Neuronal stem cell (in vitro differentiated cells): Measurements from ENCODE around the gene CLEC16A.

Experiments
- DNase-seq: peaks from one replicate; pipeline ENCODE4 v3.0.0-alpha.2; 2013; ENCODE audit warnings: low spot score
- H2AFZ ChIP-seq: one replicate; pipeline ENCODE4 v1.6.1; 2013; ENCODE audit warnings: mild to moderate bottlenecking, low read length, inconsistent platforms
- H2AK5ac ChIP-seq: 2 replicates; pipeline ENCODE4 v1.6.1; 2013; ENCODE audit warnings: low read depth, mild to moderate bottlenecking, inconsistent platforms, low read length, moderate library complexity, mixed read lengths
- H2BK120ac ChIP-seq: 2 replicates; pipeline ENCODE4 v1.6.1; 2013; ENCODE audit warnings: low read depth, mild to moderate bottlenecking, inconsistent platforms, low read length, moderate library complexity, mixed read lengths
- H2BK12ac ChIP-seq: one replicate; pipeline ENCODE4 v1.6.1; 2013; ENCODE audit warnings: low read length, inconsistent platforms
- H2BK15ac ChIP-seq: 2 replicates; pipeline ENCODE4 v1.6.1; 2013; ENCODE audit warnings: mild to moderate bottlenecking, low read length, inconsistent platforms, mixed read lengths
- H2BK5ac ChIP-seq: one replicate; pipeline ENCODE4 v1.6.1; 2013; ENCODE audit warnings: inconsistent platforms, mild to moderate bottlenecking, low read length, moderate library complexity
- H3K14ac ChIP-seq: one replicate; pipeline ENCODE4 v1.6.1; 2013; ENCODE audit warnings: low read length, inconsistent platforms
- H3K18ac ChIP-seq: 2 replicates; pipeline ENCODE4 v1.6.1; 2013; ENCODE audit warnings: low read length, inconsistent platforms
- H3K23ac ChIP-seq: 2 replicates; pipeline ENCODE4 v1.6.1; 2013; ENCODE audit warnings: low read depth, mild to moderate bottlenecking, mixed read lengths, low read length, inconsistent platforms; ENCODE audit not compliant: poor library complexity
- H3K27ac ChIP-seq: replicated peaks from 3 replicates; pipeline ENCODE4 v1.5.1; 2013; ENCODE audit warnings: low read length, inconsistent platforms
- H3K27me3 ChIP-seq, 3 experiments: 2 replicates each; pipeline ENCODE4 v1.6.1; 2013; ENCODE audit warnings: low read length in 3 of 3, mild to moderate bottlenecking in 2 of 3, inconsistent platforms in 1 of 3, low read depth in 1 of 3, mixed read lengths in 1 of 3, moderate library complexity in 1 of 3; ENCODE audit not compliant: control insufficient read depth in 3 of 3, insufficient read depth in 3 of 3
- H3K36me3 ChIP-seq, 2 donors: replicated peaks in 1 of 2; 2 replicates each; pipeline ENCODE4 v1.6.1; 2013; ENCODE audit warnings: low read length in 2 of 2; ENCODE audit not compliant: control insufficient read depth in 2 of 2, insufficient read depth in 2 of 2
- H3K4ac ChIP-seq: 2 replicates; pipeline ENCODE4 v1.6.1; 2013; ENCODE audit warnings: inconsistent platforms, mild to moderate bottlenecking, low read length, moderate library complexity
- H3K4me1 ChIP-seq, 2 donors: 1 replicate in 1 of 2; 2 replicates in 1 of 2; pipeline ENCODE4 v1.6.1; 2013; ENCODE audit warnings: low read length in 2 of 2, low read depth in 1 of 2; ENCODE audit not compliant: control insufficient read depth in 2 of 2, insufficient read depth in 1 of 2
- H3K4me2 ChIP-seq: one replicate; pipeline ENCODE4 v1.6.1; 2013; ENCODE audit warnings: mild to moderate bottlenecking, low read length, inconsistent platforms; ENCODE audit not compliant: insufficient read depth, poor library complexity, severe bottlenecking
- H3K4me3 ChIP-seq, 2 donors: 2 replicates each; pipeline ENCODE4 v1.5.1; 2013; ENCODE audit warnings: low read length in 2 of 2, mild to moderate bottlenecking in 2 of 2, inconsistent platforms in 1 of 2, moderate library complexity in 1 of 2
- H3K79me1 ChIP-seq: one replicate; pipeline ENCODE4 v1.6.1; 2013; ENCODE audit warnings: low read depth, mild to moderate bottlenecking, inconsistent platforms, low read length, moderate library complexity
- H3K9ac ChIP-seq: one replicate; pipeline ENCODE4 v1.6.1; 2013; ENCODE audit warnings: mild to moderate bottlenecking, low read depth, low read length, inconsistent platforms; ENCODE audit not compliant: poor library complexity
- H3K9me3 ChIP-seq, 2 donors: replicated peaks in 1 of 2; 2 replicates each; pipeline versions ENCODE3 to v1.6.1; 2013; ENCODE audit warnings: low read length in 2 of 2, mild to moderate bottlenecking in 2 of 2, inconsistent platforms in 1 of 2, low read depth in 1 of 2, mixed read lengths in 1 of 2, moderate library complexity in 1 of 2; ENCODE audit not compliant: control insufficient read depth in 2 of 2, insufficient read depth in 1 of 2
- H4K8ac ChIP-seq: one replicate; pipeline ENCODE4 v1.6.1; 2013; ENCODE audit warnings: low read depth, mild to moderate bottlenecking, inconsistent platforms, low read length, moderate library complexity
- H4K91ac ChIP-seq: one replicate; pipeline ENCODE4 v1.6.1; 2013; ENCODE audit warnings: low read length, low read depth, mild to moderate bottlenecking, inconsistent platforms; ENCODE audit not compliant: poor library complexity
- WGBS, 2 donors: extraction: QIAGEN DNeasy Blood & Tissue Kit; methylation state at CpG; one replicate each; pipeline ENCODE4 v1.1.7; 2013; ENCODE audit warnings: missing lambda C conversion rate in 2 of 2, mixed read lengths in 1 of 2; ENCODE audit not compliant: insufficient read length in 2 of 2, insufficient replicate concordance in 1 of 2; ENCODE audit errors: extremely low coverage in 2 of 2; 5-methylcytosine and 5-hydroxymethylcytosine counted together

CLEC16A gene

GRCh38 chr16:11104168-11105037 is 160.0 kb downstream of the CLEC16A start:
- Histone ChIP-seq H3K23ac (no peak overlapping the region), H3K27ac (no peak overlapping the region), H2BK15ac (no peak overlapping the region), H3K9ac (no peak overlapping the region), H3K79me1 (no peaks in the 10 kb centered on the region), H2AK5ac (no peak overlapping the region), H2BK5ac (no peak overlapping the region), H4K91ac (no peak overlapping the region), H3K4ac (no peak overlapping the region), H3K14ac (no peak overlapping the region), H3K36me3 (no peaks in the 10 kb centered on the region), H2BK12ac (no peak overlapping the region), H4K8ac (no peak overlapping the region), H3K4me1 (peaks cover 3 to 16% of the 10 kb centered on the region in 2 donors), H3K4me3 (no peak overlapping the region), H2BK120ac (no peak overlapping the region), H3K4me2 (no peak overlapping the region), H3K9me3 (no peaks in the 10 kb centered on the region), H3K27me3 (no peaks in the 10 kb centered on the region), H3K18ac (no peak overlapping the region), H2AFZ (no peak overlapping the region)
- no peak for DNase-seq
- WGBS, 2 donors: no CpG with 5 or more reads among the region's 4 CpGs

DNA sequence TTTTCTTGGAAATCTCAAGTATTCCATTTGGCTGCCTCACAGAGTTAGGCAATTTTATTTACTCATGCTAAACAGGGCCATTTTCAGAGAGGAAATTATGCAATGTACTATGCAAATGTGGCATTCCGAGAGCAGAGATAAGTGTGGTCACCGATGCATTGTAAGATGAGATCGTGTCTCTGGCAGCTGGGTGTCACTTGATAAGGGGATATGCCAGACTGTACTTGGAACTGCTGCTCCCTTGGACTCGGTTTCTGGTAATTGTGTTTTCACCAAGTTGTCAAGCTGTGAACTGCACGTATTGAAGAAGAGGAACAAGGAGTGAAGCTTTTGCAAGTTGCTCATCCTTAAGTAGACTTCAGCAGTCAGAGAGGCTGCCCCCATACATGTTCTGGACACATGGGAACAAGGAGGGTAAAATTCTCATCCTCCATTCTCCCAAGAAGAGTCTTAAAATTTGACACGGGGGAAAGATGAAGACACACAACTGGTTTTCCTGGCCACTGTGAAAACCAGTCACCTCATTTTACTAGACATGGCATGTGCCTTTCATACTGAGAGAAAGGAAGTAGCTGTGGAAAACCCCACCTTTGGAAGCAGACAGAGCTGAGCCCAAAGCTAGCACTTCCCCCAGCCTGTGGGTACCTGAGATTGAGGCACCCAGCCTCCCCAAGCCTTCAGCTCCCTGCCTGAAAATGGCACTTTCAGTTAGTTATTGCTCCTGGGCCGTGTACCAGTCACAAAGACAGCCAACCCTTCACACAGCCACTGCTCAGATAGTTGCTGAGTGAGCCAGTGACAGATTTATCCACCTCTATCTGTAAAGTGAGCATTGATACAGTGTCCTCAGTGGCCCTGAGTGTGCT is 160.9 kb downstream of the CLEC16A start:
- no peak overlapping the region for H3K4me3 ChIP-seq
- H3K4ac ChIP-seq: no peak overlapping the region
- H3K36me3 ChIP-seq: no peaks in the 10 kb centered on the region
- no peak overlapping the region for H3K4me2 ChIP-seq
- no peak overlapping the region for H2BK5ac ChIP-seq
- no peak overlapping the region for H3K23ac ChIP-seq
- no peak overlapping the region for H3K27ac ChIP-seq
- no peaks in the 10 kb centered on the region for H3K79me1 ChIP-seq
- no peak overlapping the region for H3K9ac ChIP-seq
- H4K8ac ChIP-seq: no peak overlapping the region
- H3K18ac ChIP-seq: no peak overlapping the region
- no peak overlapping the region for H3K14ac ChIP-seq
- no peak overlapping the region for H2BK120ac ChIP-seq
- no peaks in the 10 kb centered on the region for H3K9me3 ChIP-seq
- H4K91ac ChIP-seq: no peak overlapping the region
- H3K27me3 ChIP-seq: no peaks in the 10 kb centered on the region
- H2AK5ac ChIP-seq: no peak overlapping the region
- H3K4me1 ChIP-seq: peaks cover 3 to 9% of the 10 kb centered on the region in 2 donors
- DNase-seq: no peak
- WGBS, 2 donors: no CpG with 5 or more reads among the region's 7 CpGs
- H2BK15ac ChIP-seq: no peak overlapping the region
- H2BK12ac ChIP-seq: no peak overlapping the region
- H2AFZ ChIP-seq: no peak overlapping the region

- no peak overlapping the region for H3K18ac ChIP-seq
- whole genome bisulfite sequencing, 2 donors: no CpG with 5 or more reads among the region's 6 CpGs
- no peak overlapping the region for H2BK120ac ChIP-seq
- H3K4ac ChIP-seq: no peak overlapping the region
- no peak overlapping the region for H2BK12ac ChIP-seq
- no peak overlapping the region for H3K4me3 ChIP-seq
- no peak overlapping the region for H3K14ac ChIP-seq
- H3K27ac ChIP-seq: no peak overlapping the region
- no peak overlapping the region for H3K4me2 ChIP-seq
- no peaks in the 10 kb centered on the region for H3K79me1 ChIP-seq
- H2AFZ ChIP-seq: no peak overlapping the region
- H2BK15ac ChIP-seq: no peak overlapping the region
- no peak overlapping the region for H4K91ac ChIP-seq
- H2BK5ac ChIP-seq: no peak overlapping the region
- no peak for DNase-seq
- H3K9me3 ChIP-seq: peaks cover 0 to 4% of the 10 kb centered on the region in 2 donors
- no peak overlapping the region for H2AK5ac ChIP-seq
- no peak overlapping the region for H4K8ac ChIP-seq
- no peak overlapping the region for H3K9ac ChIP-seq
- no peaks in the 10 kb centered on the region for H3K27me3 ChIP-seq
- H3K23ac ChIP-seq: no peak overlapping the region
- peaks cover 0 to 6% of the 10 kb centered on the region in 2 donors for H3K4me1 ChIP-seq
- H3K36me3 ChIP-seq: no peaks in the 10 kb centered on the region
These were observed 162.4 kb downstream of the CLEC16A start for GRCh38 chr16:11106726-11107125.
